GM21526 (cell line): ENCODE data around the gene SCP2.

Experiments
- ATAC-seq: cut with Tn5 transposase; IDR thresholded peaks from one replicate; pipeline ENCODE4 v1.9.1; 2021; ENCODE audit warnings: moderate library complexity; ENCODE audit not compliant: unreplicated experiment, low FRiP score

The SCP2 gene

DNA sequence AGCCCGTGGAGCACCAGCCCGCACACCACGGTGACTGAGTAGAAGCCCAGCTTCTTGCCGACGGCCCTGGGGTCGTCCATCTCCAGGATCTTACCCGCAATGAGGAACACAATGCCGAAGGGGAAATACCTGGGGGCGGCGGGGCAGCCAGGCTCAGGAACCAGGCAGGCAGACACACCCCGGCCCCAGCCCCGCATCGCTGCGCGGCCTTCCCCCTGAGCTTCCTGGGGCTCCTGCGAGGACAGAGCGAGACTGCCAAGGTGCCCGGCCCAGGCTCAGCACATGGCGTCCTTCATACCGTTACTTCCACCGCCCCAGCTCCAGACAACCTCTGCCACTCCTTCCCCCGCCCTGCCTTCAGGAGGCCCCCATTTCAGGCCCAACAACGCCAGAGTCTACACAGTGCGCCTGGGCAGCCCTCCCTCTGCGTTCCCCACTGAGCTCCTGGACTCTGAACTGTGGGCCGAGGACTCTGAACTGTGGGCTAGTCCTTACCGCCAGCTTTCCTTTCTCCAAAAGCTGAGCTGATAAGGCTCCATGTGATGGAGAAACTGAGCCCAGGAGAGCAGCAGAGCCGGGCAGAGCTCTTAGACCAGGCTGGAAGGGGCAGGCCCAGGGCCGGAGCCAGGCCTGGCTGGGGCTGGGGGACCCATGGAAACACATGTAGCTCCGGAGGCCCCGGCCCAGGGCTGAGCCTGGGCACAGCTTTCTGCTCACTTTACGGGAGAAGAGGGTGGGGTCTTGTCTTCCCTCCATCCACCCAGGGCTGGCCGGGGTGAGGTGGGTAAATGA, 165.8 kb downstream of the SCP2 start:
- ATAC-seq, result no peak

GRCh38 chr1:53093451-53093754, 166.3 kb downstream of the SCP2 start:
- ATAC-seq, result no peak

- no peak for ATAC-seq
Observed at GRCh38 chr1:53093778-53094532, 166.9 kb downstream of the SCP2 start.

GRCh38 chr1:53094533-53094919, 167.4 kb downstream of the SCP2 start:
- no peak for ATAC-seq
